NT2/D1 (cell line): ENCODE measurements around the gene ZFR.

Experiments used
- SUZ12 ChIP-seq: IDR thresholded peaks from 2 replicates; pipeline ENCODE4 v1.6.1; 2011; ENCODE audit not compliant: insufficient read length, insufficient read depth; ENCODE audit errors: extremely low read depth
- YY1 ChIP-seq: IDR thresholded peaks from 2 replicates; pipeline ENCODE4 v1.6.1; 2011; ENCODE audit not compliant: insufficient read length, insufficient read depth
- ZNF274 ChIP-seq: IDR thresholded peaks from 2 replicates; pipeline ENCODE4 v1.6.1; 2011; ENCODE audit warnings: mild to moderate bottlenecking, low read depth, low read length

DNA sequence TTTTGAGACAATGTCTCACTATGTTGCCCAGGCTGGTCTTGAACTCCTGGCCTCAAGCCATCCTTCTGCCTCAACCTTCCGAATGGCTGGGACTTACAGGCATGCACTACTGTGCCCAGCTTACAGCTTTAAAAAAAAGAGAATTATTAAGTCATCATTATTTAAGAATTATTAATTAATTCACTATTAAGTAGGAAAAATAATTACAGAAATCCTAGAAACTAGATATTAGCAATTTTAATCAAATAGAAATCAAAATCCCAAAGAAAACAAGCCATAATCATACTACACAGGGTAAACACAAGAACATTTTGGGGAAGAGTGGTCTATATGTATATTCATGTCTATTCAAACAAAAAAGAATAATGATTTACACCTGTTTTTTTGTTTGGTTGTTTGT lies 112.2 kb downstream of the ZFR start:
- TF ChIP-seq YY1 (no peak), ZNF274 (no peak), SUZ12 (no peak)
